Panc1 (cell line): ENCODE results near the gene EXD3. TPM values are rescaled to one million over a fixed set of nuclear protein-coding genes. Genes with fewer than 3 reads are reported as not detected.

Experiments
- ATAC-seq: fragments of 200-7000 bp; cut with Tn5 transposase; 2 replicates; pipeline ENCODE4 v1.9.1; 2020; ENCODE audit warnings: mild to moderate bottlenecking, moderate library complexity
- BruUV-seq: library from RNA; stranded (reverse); fragments of 400-500 nt; replicated peaks from 2 replicates; lab custom pipeline; 2021; lab: Mats Ljungman, UMichigan
- CTCF ChIA-PET: fragments of 300-600 bp; sonication (Branson Sonifier 250); formaldehyde crosslinking; loops from one replicate; lab custom pipeline; 2022; ENCODE audit warnings: antibody characterized with exemption; lab: Charles Lee
- POLR2A ChIA-PET: fragments of 300-600 bp; sonication (Branson Sonifier 250); formaldehyde crosslinking; loops from one replicate; lab custom pipeline; 2022; ENCODE audit warnings: antibody characterized with exemption; lab: Charles Lee
- DNase-seq: peaks from one replicate; pipeline ENCODE4 v3.0.0-alpha.2; 2010; ENCODE audit warnings: low read depth, low spot score
- H3K27ac ChIP-seq: 2 replicates; pipeline ENCODE4 v1.5.1; 2011; ENCODE audit warnings: mild to moderate bottlenecking, low read length, inconsistent platforms
- H3K27me3 ChIP-seq: fragments of 200-500 bp; sonication (Bioruptor generic); 2 replicates; pipeline ENCODE4 v1.6.0; 2014; ENCODE audit warnings: low read length, inconsistent platforms; ENCODE audit not compliant: control insufficient read depth, insufficient read depth
- H3K36me3 ChIP-seq: fragments of 200-500 bp; sonication (Bioruptor generic); 2 replicates; pipeline ENCODE4 v1.5.1; 2014; ENCODE audit warnings: inconsistent platforms, mild to moderate bottlenecking, low read length, moderate library complexity; ENCODE audit not compliant: control insufficient read depth, insufficient read depth
- H3K4me1 ChIP-seq: 2 replicates; pipeline ENCODE4 v1.5.1; 2011; ENCODE audit warnings: inconsistent platforms, mild to moderate bottlenecking, low read length, moderate library complexity; ENCODE audit not compliant: control insufficient read depth, insufficient read depth
- H3K4me3 ChIP-seq, 2 experiments: 2 replicates each; pipeline ENCODE4 v1.5.1; 2011 to 2012; ENCODE audit warnings: low read depth in 2 of 2, low read length in 2 of 2, mild to moderate bottlenecking in 2 of 2, inconsistent platforms in 1 of 2, moderate library complexity in 1 of 2
- H3K9me3 ChIP-seq: fragments of 200-500 bp; sonication (Bioruptor generic); 2 replicates; pipeline ENCODE4 v1.5.1; 2014; ENCODE audit warnings: low read depth, mild to moderate bottlenecking, inconsistent platforms, low read length, moderate library complexity; ENCODE audit not compliant: control insufficient read depth, insufficient read depth
- POLR2AphosphoS5 ChIP-seq: IDR thresholded peaks from 2 replicates; pipeline ENCODE4 v1.6.1; 2012; ENCODE audit warnings: mild to moderate bottlenecking, low read depth, low read length, moderate library complexity
- SIN3A ChIP-seq: IDR thresholded peaks from 2 replicates; pipeline ENCODE4 v1.6.1; 2012; ENCODE audit warnings: low read depth, mild to moderate bottlenecking, low read length, moderate library complexity, borderline replicate concordance; ENCODE audit not compliant: insufficient read depth
- TCF7L2 ChIP-seq: IDR thresholded peaks from 2 replicates; pipeline ENCODE4 v1.6.1; 2011; ENCODE audit warnings: mild to moderate bottlenecking, low read depth, low read length, inconsistent platforms
- in situ Hi-C: cut with HindIII; loops from 2 replicates; pipeline ENCODE4 v1.10.0; 2016; ENCODE audit warnings: low sequenced_read_pairs, low pct_unique_long_range_greater_than_20kb
- intact Hi-C: fragments of 100-400 bp; cut with micrococcal nuclease; formaldehyde crosslinking; loops from one replicate; pipeline ENCODE4 v1.10.0; 2022; ENCODE audit not compliant: unreplicated experiment
- total RNA-seq: library from RNA; stranded (reverse); gene quantifications from one replicate; pipeline ENCODE4 v1.2.1, GENCODE V29; 2021; ENCODE audit not compliant: unreplicated experiment
- TF ChIP-seq, protein P1 (sequence below): fragments of 450-650 bp; IDR thresholded peaks from 2 replicates; pipeline ENCODE4 v1.5.1; 2017; ENCODE audit warnings: mild to moderate bottlenecking
- TF ChIP-seq, protein P2 (sequence below), 2 experiments: IDR thresholded peaks; 2 replicates each; pipeline ENCODE4 v1.6.1; 2011 to 2012; ENCODE audit warnings: low read depth in 2 of 2, control low read depth in 1 of 2, low read length in 1 of 2, mild to moderate bottlenecking in 1 of 2, moderate library complexity in 1 of 2; ENCODE audit not compliant: insufficient read depth in 1 of 2

EXD3 gene
- total RNA-seq, 1 experiment from 2014 or later, result 9.2 TPM

DNA sequence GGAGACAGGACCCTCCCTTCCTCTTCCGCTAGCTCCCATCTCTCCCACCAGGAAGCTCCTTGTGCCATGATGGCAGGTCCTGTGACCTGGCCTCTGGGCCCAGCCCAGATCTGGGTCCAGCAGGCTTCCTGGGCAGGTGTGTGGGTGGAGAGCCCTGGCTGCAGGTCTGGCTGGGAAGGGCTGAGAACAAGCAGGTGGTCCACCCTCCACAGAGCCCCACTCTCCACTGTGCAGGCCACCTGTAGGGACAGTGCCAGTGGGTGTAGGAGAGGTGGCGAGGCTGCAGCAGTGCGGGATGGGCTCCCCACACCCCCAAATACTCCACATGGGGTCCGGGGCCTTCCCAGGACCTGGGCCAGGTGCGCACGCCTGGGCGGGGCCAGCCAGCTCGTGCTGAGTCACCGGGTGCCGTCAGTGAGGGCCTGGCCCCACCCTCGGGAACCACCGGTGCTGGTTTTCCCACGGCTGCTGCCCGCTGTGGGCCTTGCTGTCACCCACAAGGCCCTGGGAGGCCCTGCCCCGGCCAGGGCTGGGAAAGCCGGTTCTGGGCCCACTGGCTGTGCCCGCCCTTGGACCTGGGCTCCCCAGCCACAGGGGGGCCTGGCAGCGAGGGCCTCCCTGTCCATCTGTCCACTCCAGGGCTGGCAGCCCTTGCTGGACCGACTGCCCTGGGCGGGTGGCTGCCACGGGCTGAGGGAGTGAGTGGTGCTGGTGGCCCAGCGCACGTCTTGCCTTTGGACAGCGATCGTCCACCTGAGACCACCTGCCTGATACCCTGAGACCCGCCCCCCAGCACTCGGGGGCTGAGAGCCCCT, 111.6 kb downstream of the EXD3 start:
- Histone ChIP-seq H3K27ac (no peak overlapping the region), H3K4me1 (peaks cover 4% of the 10 kb centered on the region), H3K27me3 (no peaks in the 10 kb centered on the region), H3K9me3 (no peaks in the 10 kb centered on the region), H3K36me3 (no peaks in the 10 kb centered on the region), H3K4me3 (no peak overlapping the region)
- ChIA-PET POLR2A (no interaction called here), CTCF (no interaction called here)
- DNase-seq (no peak), ATAC-seq (no peak)
- TF ChIP-seq POLR2AphosphoS5 (no peak), SIN3A (no peak), TCF7L2 (no peak)
- TF ChIP-seq, protein P1, sequence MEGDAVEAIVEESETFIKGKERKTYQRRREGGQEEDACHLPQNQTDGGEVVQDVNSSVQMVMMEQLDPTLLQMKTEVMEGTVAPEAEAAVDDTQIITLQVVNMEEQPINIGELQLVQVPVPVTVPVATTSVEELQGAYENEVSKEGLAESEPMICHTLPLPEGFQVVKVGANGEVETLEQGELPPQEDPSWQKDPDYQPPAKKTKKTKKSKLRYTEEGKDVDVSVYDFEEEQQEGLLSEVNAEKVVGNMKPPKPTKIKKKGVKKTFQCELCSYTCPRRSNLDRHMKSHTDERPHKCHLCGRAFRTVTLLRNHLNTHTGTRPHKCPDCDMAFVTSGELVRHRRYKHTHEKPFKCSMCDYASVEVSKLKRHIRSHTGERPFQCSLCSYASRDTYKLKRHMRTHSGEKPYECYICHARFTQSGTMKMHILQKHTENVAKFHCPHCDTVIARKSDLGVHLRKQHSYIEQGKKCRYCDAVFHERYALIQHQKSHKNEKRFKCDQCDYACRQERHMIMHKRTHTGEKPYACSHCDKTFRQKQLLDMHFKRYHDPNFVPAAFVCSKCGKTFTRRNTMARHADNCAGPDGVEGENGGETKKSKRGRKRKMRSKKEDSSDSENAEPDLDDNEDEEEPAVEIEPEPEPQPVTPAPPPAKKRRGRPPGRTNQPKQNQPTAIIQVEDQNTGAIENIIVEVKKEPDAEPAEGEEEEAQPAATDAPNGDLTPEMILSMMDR, result no peak
- TF ChIP-seq, protein P2, sequence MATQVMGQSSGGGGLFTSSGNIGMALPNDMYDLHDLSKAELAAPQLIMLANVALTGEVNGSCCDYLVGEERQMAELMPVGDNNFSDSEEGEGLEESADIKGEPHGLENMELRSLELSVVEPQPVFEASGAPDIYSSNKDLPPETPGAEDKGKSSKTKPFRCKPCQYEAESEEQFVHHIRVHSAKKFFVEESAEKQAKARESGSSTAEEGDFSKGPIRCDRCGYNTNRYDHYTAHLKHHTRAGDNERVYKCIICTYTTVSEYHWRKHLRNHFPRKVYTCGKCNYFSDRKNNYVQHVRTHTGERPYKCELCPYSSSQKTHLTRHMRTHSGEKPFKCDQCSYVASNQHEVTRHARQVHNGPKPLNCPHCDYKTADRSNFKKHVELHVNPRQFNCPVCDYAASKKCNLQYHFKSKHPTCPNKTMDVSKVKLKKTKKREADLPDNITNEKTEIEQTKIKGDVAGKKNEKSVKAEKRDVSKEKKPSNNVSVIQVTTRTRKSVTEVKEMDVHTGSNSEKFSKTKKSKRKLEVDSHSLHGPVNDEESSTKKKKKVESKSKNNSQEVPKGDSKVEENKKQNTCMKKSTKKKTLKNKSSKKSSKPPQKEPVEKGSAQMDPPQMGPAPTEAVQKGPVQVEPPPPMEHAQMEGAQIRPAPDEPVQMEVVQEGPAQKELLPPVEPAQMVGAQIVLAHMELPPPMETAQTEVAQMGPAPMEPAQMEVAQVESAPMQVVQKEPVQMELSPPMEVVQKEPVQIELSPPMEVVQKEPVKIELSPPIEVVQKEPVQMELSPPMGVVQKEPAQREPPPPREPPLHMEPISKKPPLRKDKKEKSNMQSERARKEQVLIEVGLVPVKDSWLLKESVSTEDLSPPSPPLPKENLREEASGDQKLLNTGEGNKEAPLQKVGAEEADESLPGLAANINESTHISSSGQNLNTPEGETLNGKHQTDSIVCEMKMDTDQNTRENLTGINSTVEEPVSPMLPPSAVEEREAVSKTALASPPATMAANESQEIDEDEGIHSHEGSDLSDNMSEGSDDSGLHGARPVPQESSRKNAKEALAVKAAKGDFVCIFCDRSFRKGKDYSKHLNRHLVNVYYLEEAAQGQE (IDR thresholded peaks at IDR 0.05; ENCODE audit: insufficient read depth in 1 of 2, low read depth in 2 of 2, low read length in 1 of 2), result no peak
- BruUV-seq, result no TSS peak
- intact Hi-C loops (no loop called here), in situ Hi-C loops (no loop called here)

DNA sequence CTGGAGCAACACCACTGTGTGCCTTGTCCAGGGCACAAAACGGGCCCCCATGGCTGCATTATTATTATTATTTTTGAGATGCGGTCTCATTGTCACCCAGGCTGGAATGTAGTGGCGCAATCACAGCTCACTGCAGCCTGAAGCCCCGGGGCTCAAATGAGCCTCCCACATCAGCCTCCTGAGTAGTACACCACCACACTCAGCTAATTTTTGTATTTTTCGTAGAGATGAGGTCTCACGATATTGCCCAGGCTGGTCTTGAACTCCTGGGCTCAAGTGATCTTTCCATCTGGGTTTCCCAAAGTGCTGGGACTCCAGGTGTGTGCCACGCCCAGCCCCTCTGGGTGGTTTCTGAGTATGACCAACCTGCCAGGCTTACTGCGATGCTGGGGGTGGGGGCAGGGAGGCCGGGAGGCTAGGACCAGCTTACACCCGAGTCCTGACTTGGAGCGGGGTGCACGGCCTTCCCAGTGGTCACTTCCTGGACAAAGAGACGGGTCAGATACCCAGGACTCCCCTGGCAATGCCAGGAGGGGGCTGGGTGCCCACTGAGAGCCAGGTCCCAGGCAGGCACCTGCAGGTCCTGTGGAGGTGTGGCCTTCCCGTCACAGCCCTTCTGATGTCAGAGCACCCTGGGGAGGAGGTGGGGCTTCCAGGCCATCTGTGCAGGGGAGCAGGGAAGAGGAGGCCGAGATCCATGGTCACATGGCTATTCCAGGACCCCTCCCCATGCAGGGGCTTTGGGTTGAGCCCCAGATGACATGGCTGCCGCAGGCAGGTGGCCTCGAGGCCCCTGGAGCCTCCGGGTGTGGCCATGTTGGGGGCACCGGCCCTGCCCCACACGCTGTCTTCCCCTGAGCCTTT, 112.5 kb downstream of the EXD3 start:
- no peak for DNase-seq
- POLR2A ChIA-PET, result no interaction called here
- intact Hi-C loops, result no loop called here
- no peaks in the 10 kb centered on the region for H3K27me3 ChIP-seq
- BruUV-seq, result no TSS peak
- peaks cover 14% of the 10 kb centered on the region for H3K4me1 ChIP-seq
- H3K4me3 ChIP-seq, result no peak overlapping the region
- in situ Hi-C loops, result no loop called here
- H3K27ac ChIP-seq, result no peak overlapping the region
- no peaks in the 10 kb centered on the region for H3K9me3 ChIP-seq
- no peak for ATAC-seq
- no peaks in the 10 kb centered on the region for H3K36me3 ChIP-seq
- CTCF ChIA-PET, result no interaction called here
- TF ChIP-seq POLR2AphosphoS5 (no peak), TCF7L2 (no peak), SIN3A (no peak)
- TF ChIP-seq, protein P2 (IDR thresholded peaks at IDR 0.05; ENCODE audit: insufficient read depth in 1 of 2, low read depth in 2 of 2, low read length in 1 of 2), result no peak
- TF ChIP-seq, protein P1, result no peak
